ENCODE results near the gene KMT5C. TPM values are rescaled to one million over a fixed set of nuclear protein-coding genes. Genes with fewer than 3 reads are reported as not detected.

KMT5C gene
- total RNA-seq, 2 experiments from 2014 or later = 22.8 to 36.1 TPM

DNA sequence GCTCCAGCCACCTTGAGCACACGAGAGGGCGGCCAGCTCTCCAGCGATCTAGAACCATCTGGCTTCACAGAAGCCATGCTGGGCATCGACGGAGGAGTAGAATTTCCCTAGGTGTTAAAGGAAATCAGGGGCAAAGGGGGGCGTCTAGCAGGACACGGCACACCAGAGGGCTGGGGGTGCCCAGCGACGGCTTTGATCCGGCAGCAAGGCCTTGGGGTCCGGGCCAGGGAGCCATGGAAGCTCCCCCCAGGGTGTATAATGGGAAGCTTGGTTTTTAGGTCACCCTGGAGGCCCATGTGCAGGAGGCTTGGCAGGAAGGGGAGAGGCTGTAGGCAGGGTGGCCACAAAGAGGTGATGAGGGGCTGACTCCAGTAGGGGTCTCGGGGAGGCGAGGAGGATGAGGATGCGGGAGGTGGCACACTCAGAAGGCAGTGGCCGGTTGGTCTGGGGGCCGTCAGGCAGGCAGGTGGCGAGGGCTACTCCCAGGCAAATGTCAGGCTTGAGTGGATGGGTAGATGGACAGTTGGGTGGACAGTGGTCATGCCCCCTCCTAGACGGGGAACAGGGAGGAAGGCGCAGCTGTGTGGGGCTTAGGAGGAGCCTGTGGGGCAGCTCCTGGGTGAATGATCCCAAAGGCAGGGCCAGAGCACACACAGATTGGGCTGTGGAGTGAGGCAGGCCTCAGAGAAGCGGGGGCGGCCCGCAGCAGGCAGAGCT, 5.6 kb downstream of the KMT5C start:
- Histone ChIP-seq H3K79me2 (ENCODE audit: insufficient read depth, low read depth, low read length) (no peaks in the 10 kb centered on the region), H3K36me3 (ENCODE audit: insufficient read depth, low read length) (no peaks in the 10 kb centered on the region), H4K20me1 (ENCODE audit: insufficient read depth, low read length) (no peaks in the 10 kb centered on the region), H3K9me2 (ENCODE audit: insufficient read depth, low read length) (no peaks in the 10 kb centered on the region), H3K4me2 (ENCODE audit: low read length) (no peak overlapping the region), H3K4me3 (ENCODE audit: low read depth, low read length, poor library complexity, severe bottlenecking) (no peak overlapping the region), H3K27ac (ENCODE audit: low read depth, low read length, poor library complexity, severe bottlenecking) (no peak overlapping the region), H2AFZ (ENCODE audit: low read length) (no peak overlapping the region), H3K4me1 (ENCODE audit: insufficient read depth, low read length, poor library complexity, severe bottlenecking) (peaks cover 15% of the 10 kb centered on the region), H3K9me3 (ENCODE audit: low read length) (no peaks in the 10 kb centered on the region)
- POLR2A ChIA-PET = no interaction called here
- no peak for TF ChIP-seq EZH2phosphoT487 (IDR thresholded peaks at IDR 0.05; ENCODE audit: borderline replicate concordance, low read depth, low read length)
- TF ChIP-seq, protein P1, sequence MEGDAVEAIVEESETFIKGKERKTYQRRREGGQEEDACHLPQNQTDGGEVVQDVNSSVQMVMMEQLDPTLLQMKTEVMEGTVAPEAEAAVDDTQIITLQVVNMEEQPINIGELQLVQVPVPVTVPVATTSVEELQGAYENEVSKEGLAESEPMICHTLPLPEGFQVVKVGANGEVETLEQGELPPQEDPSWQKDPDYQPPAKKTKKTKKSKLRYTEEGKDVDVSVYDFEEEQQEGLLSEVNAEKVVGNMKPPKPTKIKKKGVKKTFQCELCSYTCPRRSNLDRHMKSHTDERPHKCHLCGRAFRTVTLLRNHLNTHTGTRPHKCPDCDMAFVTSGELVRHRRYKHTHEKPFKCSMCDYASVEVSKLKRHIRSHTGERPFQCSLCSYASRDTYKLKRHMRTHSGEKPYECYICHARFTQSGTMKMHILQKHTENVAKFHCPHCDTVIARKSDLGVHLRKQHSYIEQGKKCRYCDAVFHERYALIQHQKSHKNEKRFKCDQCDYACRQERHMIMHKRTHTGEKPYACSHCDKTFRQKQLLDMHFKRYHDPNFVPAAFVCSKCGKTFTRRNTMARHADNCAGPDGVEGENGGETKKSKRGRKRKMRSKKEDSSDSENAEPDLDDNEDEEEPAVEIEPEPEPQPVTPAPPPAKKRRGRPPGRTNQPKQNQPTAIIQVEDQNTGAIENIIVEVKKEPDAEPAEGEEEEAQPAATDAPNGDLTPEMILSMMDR (conservative IDR thresholded peaks at IDR 0.05; ENCODE audit: low read length) = no peak
- BruUV-seq (replicated peaks) = no TSS peak
- CTCF ChIA-PET (ENCODE audit: unreplicated experiment) = no interaction called here
- no peak for DNase-seq (ENCODE audit: low spot score)
- intact Hi-C loops (cut with micrococcal nuclease; ENCODE audit: unreplicated experiment) = no loop called here

DNA sequence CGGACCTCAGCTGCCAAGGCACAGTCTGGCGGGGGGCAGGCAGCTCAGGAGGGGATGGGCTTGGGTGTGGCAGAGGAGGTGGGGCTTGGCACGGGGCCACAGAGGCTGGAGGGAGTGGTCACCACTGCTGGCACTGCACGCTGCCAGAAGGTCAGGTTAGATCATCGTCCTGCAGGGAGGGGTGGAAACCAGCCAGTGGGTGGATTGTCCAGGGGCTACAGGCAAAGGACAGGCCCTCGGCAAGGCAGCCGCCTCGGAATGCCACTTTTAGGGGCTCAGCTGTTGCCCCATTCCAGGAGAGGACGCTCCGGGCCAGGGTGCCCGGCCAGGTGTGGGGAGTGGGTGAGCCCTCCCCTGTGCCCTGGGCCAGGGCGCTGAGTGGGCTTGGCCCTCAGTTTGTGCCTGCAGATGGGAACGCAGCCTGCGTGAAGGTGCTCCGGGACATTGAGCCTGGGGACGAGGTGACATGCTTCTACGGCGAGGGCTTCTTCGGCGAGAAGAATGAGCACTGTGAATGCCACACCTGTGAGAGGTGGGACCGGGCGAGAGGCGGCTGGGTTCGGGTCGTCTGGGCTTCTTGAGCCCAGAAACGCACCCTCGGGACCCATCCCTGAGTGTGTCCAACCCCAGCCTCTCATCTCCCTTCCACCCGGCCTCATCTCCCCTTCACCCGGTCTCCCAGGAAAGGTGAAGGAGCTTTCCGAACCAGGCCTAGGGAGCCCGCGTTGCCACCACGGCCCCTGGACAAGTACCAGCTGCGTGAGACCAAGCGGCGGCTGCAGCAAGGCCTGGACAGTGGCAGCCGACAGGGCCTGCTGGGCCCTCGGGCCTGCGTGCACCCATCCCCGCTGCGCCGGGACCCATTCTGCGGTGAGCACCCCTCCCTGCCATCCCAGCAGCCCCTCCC, 6.4 kb downstream of the KMT5C start:
- no peaks in the 10 kb centered on the region for H3K79me2 ChIP-seq (ENCODE audit: insufficient read depth, low read depth, low read length)
- intact Hi-C loops (cut with micrococcal nuclease; ENCODE audit: unreplicated experiment) = no loop called here
- no peak overlapping the region for H3K4me2 ChIP-seq (ENCODE audit: low read length)
- CTCF ChIA-PET (ENCODE audit: unreplicated experiment) = no interaction called here
- no TSS peak for BruUV-seq (replicated peaks)
- no peaks in the 10 kb centered on the region for H4K20me1 ChIP-seq (ENCODE audit: insufficient read depth, low read length)
- H2AFZ ChIP-seq (ENCODE audit: low read length) = no peak overlapping the region
- no peak for DNase-seq (ENCODE audit: low spot score)
- no peaks in the 10 kb centered on the region for H3K9me3 ChIP-seq (ENCODE audit: low read length)
- no peak overlapping the region for H3K4me3 ChIP-seq (ENCODE audit: low read depth, low read length, poor library complexity, severe bottlenecking)
- peaks cover 7% of the 10 kb centered on the region for H3K4me1 ChIP-seq (ENCODE audit: insufficient read depth, low read length, poor library complexity, severe bottlenecking)
- H3K27ac ChIP-seq (ENCODE audit: low read depth, low read length, poor library complexity, severe bottlenecking) = no peak overlapping the region
- no peaks in the 10 kb centered on the region for H3K36me3 ChIP-seq (ENCODE audit: insufficient read depth, low read length)
- H3K9me2 ChIP-seq (ENCODE audit: insufficient read depth, low read length) = no peaks in the 10 kb centered on the region
- POLR2A ChIA-PET = interaction anchor here (0.6 kb wide), 1 partner anchor 33 kb away, joined by 6 read pairs; no protein-coding TSS in a partner anchor
- no peak for TF ChIP-seq EZH2phosphoT487 (IDR thresholded peaks at IDR 0.05; ENCODE audit: borderline replicate concordance, low read depth, low read length)
- TF ChIP-seq, protein P1 (conservative IDR thresholded peaks at IDR 0.05; ENCODE audit: low read length) = no peak

Data from OCI-LY7 (cell line).